ENCODE results near the gene VPS13D. TPM values are rescaled to one million over a fixed set of nuclear protein-coding genes. Genes with fewer than 3 reads are reported as not detected.

VPS13D gene
- total RNA-seq, 1 experiment from 2014 or later = 36.5 TPM

DNA sequence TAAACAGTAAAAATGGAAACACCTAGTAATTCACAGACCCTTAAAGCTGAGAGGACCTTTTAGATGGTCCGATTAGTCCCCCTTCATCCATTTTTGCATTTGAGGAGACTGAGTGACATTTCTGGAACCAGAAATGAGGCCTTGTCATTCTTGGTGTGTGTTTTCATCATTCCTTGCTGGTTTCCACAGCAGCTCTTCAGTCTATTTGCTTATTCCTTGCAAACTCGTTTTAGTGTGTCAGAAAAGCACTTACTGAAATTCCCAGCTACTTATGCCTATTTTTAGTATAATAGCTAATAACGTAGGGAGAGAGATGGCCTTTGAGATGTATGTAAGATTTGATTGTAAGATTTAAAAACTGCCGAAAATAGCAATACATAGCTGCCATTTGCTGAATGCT lies 70.9 kb downstream of the VPS13D start:
- Mint-ChIP-seq H3K27ac (ENCODE audit: low read depth, unreplicated experiment) (no peak overlapping the region), H3K36me3 (ENCODE audit: insufficient read depth, unreplicated experiment) (peaks cover 70% of the 10 kb centered on the region), H3K4me3 (ENCODE audit: unreplicated experiment) (no peak overlapping the region), H3K27me3 (ENCODE audit: insufficient read depth, unreplicated experiment) (no peaks in the 10 kb centered on the region), H3K9me3 (ENCODE audit: unreplicated experiment) (no peaks in the 10 kb centered on the region), H3K4me1 (ENCODE audit: insufficient read depth, unreplicated experiment) (no peaks in the 10 kb centered on the region)
- intact Hi-C loops (cut with micrococcal nuclease) = no loop called here
- CTCF ChIA-PET = interaction anchor here (0.6 to 1.2 kb wide), 3 partner anchors 9 to 356 kb away, joined by 3 to 4 read pairs (median 4); no protein-coding TSS in a partner anchor
- TF ChIP-seq, protein P1, sequence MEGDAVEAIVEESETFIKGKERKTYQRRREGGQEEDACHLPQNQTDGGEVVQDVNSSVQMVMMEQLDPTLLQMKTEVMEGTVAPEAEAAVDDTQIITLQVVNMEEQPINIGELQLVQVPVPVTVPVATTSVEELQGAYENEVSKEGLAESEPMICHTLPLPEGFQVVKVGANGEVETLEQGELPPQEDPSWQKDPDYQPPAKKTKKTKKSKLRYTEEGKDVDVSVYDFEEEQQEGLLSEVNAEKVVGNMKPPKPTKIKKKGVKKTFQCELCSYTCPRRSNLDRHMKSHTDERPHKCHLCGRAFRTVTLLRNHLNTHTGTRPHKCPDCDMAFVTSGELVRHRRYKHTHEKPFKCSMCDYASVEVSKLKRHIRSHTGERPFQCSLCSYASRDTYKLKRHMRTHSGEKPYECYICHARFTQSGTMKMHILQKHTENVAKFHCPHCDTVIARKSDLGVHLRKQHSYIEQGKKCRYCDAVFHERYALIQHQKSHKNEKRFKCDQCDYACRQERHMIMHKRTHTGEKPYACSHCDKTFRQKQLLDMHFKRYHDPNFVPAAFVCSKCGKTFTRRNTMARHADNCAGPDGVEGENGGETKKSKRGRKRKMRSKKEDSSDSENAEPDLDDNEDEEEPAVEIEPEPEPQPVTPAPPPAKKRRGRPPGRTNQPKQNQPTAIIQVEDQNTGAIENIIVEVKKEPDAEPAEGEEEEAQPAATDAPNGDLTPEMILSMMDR (IDR thresholded peaks at IDR 0.05; ENCODE audit: unreplicated experiment) = no peak
- DNase-seq (ENCODE audit: unreplicated experiment) = no peak
- POLR2A ChIA-PET = interaction anchor here (1.0 kb wide), 1 partner anchor 11 kb away, joined by 3 read pairs; no protein-coding TSS in a partner anchor
- no TSS peak for BruUV-seq (replicated peaks)

DNA sequence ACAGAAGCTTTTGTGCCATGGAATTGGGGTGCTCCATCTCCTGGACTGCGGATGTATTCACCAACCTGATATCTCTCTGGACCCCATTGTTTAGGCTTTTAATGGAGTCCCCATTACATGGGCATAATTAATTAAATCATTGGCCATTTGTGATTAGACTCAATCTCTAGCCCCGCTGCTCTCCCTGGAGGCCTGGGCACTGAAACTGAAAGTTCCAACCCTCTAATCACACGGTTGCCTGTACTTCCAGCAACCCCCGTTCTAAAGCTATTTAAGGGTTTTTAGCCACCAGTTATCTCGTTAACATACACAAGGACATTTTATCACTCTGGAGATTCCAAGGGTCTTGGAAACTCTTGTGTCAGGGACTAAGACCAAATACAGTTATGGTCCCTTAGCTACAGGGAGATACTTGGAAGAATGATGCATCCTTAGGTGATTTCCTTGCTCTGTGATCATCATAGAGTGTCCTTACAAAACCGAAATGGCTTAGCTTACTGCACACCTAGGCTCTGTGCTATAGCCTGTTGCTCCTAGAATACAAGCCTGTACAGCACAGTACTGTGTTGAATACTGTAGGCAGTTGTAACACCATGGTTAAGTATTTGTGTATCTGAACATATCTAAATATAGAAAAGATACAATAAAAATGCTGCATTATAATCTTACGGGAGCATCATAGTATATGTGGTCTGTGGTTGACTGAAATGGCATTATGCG lies 71.8 kb downstream of the VPS13D start:
- H3K4me3 Mint-ChIP-seq (ENCODE audit: unreplicated experiment) = no peak overlapping the region
- no peaks in the 10 kb centered on the region for H3K9me3 Mint-ChIP-seq (ENCODE audit: unreplicated experiment)
- TF ChIP-seq, protein P1 (IDR thresholded peaks at IDR 0.05; ENCODE audit: unreplicated experiment) = no peak
- no TSS peak for BruUV-seq (replicated peaks)
- no peak for DNase-seq (ENCODE audit: unreplicated experiment)
- peaks cover 75% of the 10 kb centered on the region for H3K36me3 Mint-ChIP-seq (ENCODE audit: insufficient read depth, unreplicated experiment)
- no peaks in the 10 kb centered on the region for H3K4me1 Mint-ChIP-seq (ENCODE audit: insufficient read depth, unreplicated experiment)
- intact Hi-C loops (cut with micrococcal nuclease) = no loop called here
- no peak overlapping the region for H3K27ac Mint-ChIP-seq (ENCODE audit: low read depth, unreplicated experiment)
- no peaks in the 10 kb centered on the region for H3K27me3 Mint-ChIP-seq (ENCODE audit: insufficient read depth, unreplicated experiment)
- POLR2A ChIA-PET = no interaction called here
- CTCF ChIA-PET = no interaction called here

DNA sequence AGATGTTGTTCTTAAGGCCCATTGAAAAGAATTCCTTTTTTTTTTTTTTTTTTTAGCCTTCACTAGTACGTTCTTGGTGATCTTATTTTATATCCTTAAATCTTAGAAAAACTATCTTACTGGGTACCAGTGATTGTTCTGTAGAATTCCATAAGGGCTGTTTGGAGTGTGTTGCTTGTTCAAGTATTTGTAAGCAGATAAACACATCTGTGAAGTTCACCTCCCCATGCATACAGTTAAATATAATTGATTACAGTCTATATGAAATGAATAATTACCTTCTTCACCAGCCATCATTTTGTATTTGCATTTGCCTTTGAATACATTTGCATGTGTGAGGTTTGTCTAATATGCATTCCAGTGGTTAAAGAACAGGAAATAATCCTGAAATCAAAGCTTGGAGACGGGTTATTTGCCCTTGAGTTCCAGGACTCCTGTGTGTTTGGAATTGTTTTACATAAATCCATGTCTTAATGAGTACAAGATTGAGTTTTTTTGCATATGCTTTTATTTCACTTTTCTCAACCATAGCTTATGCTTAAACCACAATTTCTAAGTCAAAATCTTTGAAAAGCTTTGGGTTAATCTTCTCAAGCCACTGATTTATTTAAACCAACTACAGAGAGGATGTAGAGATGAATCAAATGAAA lies 73.1 kb downstream of the VPS13D start:
- Mint-ChIP-seq H3K9me3 (ENCODE audit: unreplicated experiment) (no peaks in the 10 kb centered on the region), H3K27me3 (ENCODE audit: insufficient read depth, unreplicated experiment) (no peaks in the 10 kb centered on the region), H3K27ac (ENCODE audit: low read depth, unreplicated experiment) (no peak overlapping the region), H3K4me1 (ENCODE audit: insufficient read depth, unreplicated experiment) (no peaks in the 10 kb centered on the region), H3K36me3 (ENCODE audit: insufficient read depth, unreplicated experiment) (peaks cover 78% of the 10 kb centered on the region), H3K4me3 (ENCODE audit: unreplicated experiment) (no peak overlapping the region)
- BruUV-seq (replicated peaks) = no TSS peak
- intact Hi-C loops (cut with micrococcal nuclease) = no loop called here
- no peak for DNase-seq (ENCODE audit: unreplicated experiment)
- TF ChIP-seq, protein P1 (IDR thresholded peaks at IDR 0.05; ENCODE audit: unreplicated experiment) = no peak
- ChIA-PET POLR2A (no interaction called here), CTCF (interaction anchor here (0.6 kb wide), 1 partner anchor 112 kb away, joined by 3 read pairs; no protein-coding TSS in a partner anchor)

DNA sequence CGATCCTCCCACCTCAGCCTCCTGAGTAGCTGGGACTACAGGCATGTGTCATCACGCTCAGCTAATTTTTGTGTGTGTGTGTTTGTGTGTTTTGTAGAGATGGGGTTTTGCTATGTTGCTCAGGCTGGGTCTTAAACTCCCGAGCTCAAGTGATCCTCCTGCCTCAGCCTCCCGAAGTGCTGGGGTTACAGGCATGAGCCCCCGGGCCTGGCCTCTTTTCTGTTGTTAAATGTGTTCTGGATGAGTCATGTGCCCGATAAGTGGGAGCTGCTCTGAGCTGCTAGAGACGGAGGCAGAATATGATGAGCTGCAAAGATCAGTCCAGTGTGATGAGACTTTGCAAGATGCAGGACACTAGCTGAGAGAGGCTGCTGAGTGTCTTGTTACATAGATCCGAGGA lies 75.5 kb downstream of the VPS13D start:
- H3K4me1 Mint-ChIP-seq (ENCODE audit: insufficient read depth, unreplicated experiment) = no peaks in the 10 kb centered on the region
- ChIA-PET POLR2A (interaction anchor here (0.6 kb wide), 1 partner anchor 285 kb away, joined by 3 read pairs; no protein-coding TSS in a partner anchor), CTCF (no interaction called here)
- DNase-seq (ENCODE audit: unreplicated experiment) = no peak
- H3K27ac Mint-ChIP-seq (ENCODE audit: low read depth, unreplicated experiment) = no peak overlapping the region
- H3K9me3 Mint-ChIP-seq (ENCODE audit: unreplicated experiment) = no peaks in the 10 kb centered on the region
- H3K27me3 Mint-ChIP-seq (ENCODE audit: insufficient read depth, unreplicated experiment) = no peaks in the 10 kb centered on the region
- no TSS peak for BruUV-seq (replicated peaks)
- H3K4me3 Mint-ChIP-seq (ENCODE audit: unreplicated experiment) = no peak overlapping the region
- intact Hi-C loops (cut with micrococcal nuclease) = no loop called here
- TF ChIP-seq, protein P1 (IDR thresholded peaks at IDR 0.05; ENCODE audit: unreplicated experiment) = no peak
- peaks cover 83% of the 10 kb centered on the region for H3K36me3 Mint-ChIP-seq (ENCODE audit: insufficient read depth, unreplicated experiment)

All from MCF 10A (cell line).